Heart left ventricle (tissue), 16 donors: Measurements from ENCODE around the gene PRKAR1B. TPM values are rescaled to one million over a fixed set of nuclear protein-coding genes. Genes with fewer than 3 reads are reported as not detected.

ENCODE experiments used
- ATAC-seq, 4 donors: fragments of 200-7000 bp; cut with Tn5 transposase; one replicate each; pipeline ENCODE4 v1.9.1; 2020 to 2022; ENCODE audit warnings: moderate library complexity in 4 of 4, mild to moderate bottlenecking in 3 of 4, moderate number of reproducible peaks in 1 of 4
- DNase-seq, 5 donors: peaks; one replicate each; pipeline ENCODE4 v3.0.0-alpha.2; 2020
- H3K27ac ChIP-seq, 12 donors: fragments of 200-600 bp; sonication (generic) in 4 of 12; one replicate each; pipeline versions ENCODE4 v1.5.0 to v1.8.0; 2016 to 2022; ENCODE audit warnings: mild to moderate bottlenecking in 2 of 12
- H3K27me3 ChIP-seq, 9 donors: fragments of 200-600 bp; sonication (generic) in 2 of 9; one replicate each; pipeline versions ENCODE4 v1.5.1 to v1.8.0; 2016 to 2022; ENCODE audit warnings: mild to moderate bottlenecking in 3 of 9
- H3K36me3 ChIP-seq, 9 donors: fragments of 200-600 bp; sonication (generic) in 2 of 9; one replicate each; pipeline versions ENCODE4 v1.5.0 to v1.8.0; 2018 to 2022; ENCODE audit warnings: mild to moderate bottlenecking in 2 of 9
- H3K4me1 ChIP-seq, 12 donors: fragments of 200-600 bp; sonication (generic) in 4 of 12; one replicate each; pipeline versions ENCODE4 v1.5.0 to v1.8.0; 2016 to 2022; ENCODE audit warnings: mild to moderate bottlenecking in 3 of 12
- H3K4me3 ChIP-seq, 12 donors: fragments of 200-600 bp; sonication (generic) in 4 of 12; one replicate each; pipeline versions ENCODE4 v1.5.0 to v1.8.0; 2017 to 2022; ENCODE audit warnings: mild to moderate bottlenecking in 9 of 12, moderate library complexity in 4 of 12
- H3K9me3 ChIP-seq, 12 donors: fragments of 200-600 bp; sonication (generic) in 4 of 12; one replicate each; pipeline versions ENCODE4 v1.5.0 to v1.8.0; 2016 to 2022; ENCODE audit warnings: mild to moderate bottlenecking in 1 of 12
- POLR2A ChIP-seq, 2 donors: fragments of 450-650 bp; IDR thresholded peaks; one replicate each; pipeline ENCODE4 v1.6.1; 2017; ENCODE audit warnings: antibody characterized with exemption in 2 of 2, mild to moderate bottlenecking in 2 of 2, moderate library complexity in 2 of 2
- WGBS, 4 donors: extraction: QIAGEN DNeasy Blood & Tissue Kit in 2 of 4; methylation state at CpG; one replicate each; pipeline versions ENCODE4 v1.1.5 to v1.1.7; 2013 to 2018; 5-methylcytosine and 5-hydroxymethylcytosine counted together
- intact Hi-C, 10 donors: fragments of 100-400 bp; cut with DNase I; formaldehyde crosslinking; loops; one replicate each; pipeline versions ENCODE4 v1.11.1 to v1.14.2; 2022
- polyA plus RNA-seq, 2 donors: library from polyadenylated mRNA; stranded (reverse); fragments of 200-250 nt; gene quantifications; one replicate each; pipeline ENCODE4 v1.2.3, GENCODE V29; 2013
- total RNA-seq, 9 donors: library from RNA; depleted of rRNA in 2 of 9; stranded (reverse); fragments of >200 nt in 2 of 9; fragmentation: NEBNext Ultra II Directional in 3 of 9; extraction: Animal tissue kit (Norgen Biotek cat#: 25700) in 3 of 9; gene quantifications; one replicate each; pipeline versions ENCODE4 v1.1.0 to v1.2.4, GENCODE V29; 2016 to 2023
- TF ChIP-seq, protein P1 (sequence below), 12 donors: fragments of 200-600 bp; sonication (generic) in 4 of 12; IDR thresholded peaks; one replicate each; pipeline versions ENCODE4 v1.5.0 to v1.8.0; 2018 to 2022; ENCODE audit warnings: antibody characterized with exemption in 12 of 12, mild to moderate bottlenecking in 5 of 12
- donor health status: ischemic (EF 13 %, LVEDD 7.1; RV severe dilation, severe dysfunction).
- donor health status: healthy with polysubstance abuse.
- donor health status: DM: no; HTN: yes; CAD: no.
- donor health status: DM: no; HTN: no; CAD: no.
- donor health status: ischemic (EF 25% LVEDD 6.9; RV normal size, moderate dysfunction).
- donor health status: ischemic (EF 25% LVEDD 5.7; RV mildly dilated, moderate dysfunction).
- donor health status: healthy.
- donor health status: DM: yes; HTN: yes; CAD: no.
- donor health status: ischemic (EF 35%, LVEDD 5.7; RV mildly dilated, moderate dysfunction).
- donor health status: nonischemic (EF 11% LVEDD 7.7; RV severe dilation, severe dysfunction).
- donor health status: DM: yes; HTN: yes; CAD: no.
- donor health status: PGD.
- donor health status: ischemic (EF 29% LVEDD 5.4; RV normal size, mild dysfunction).
- donor health status: nonischemic (EF 23%, LVEDD 6.1; RV moderate dilation, normal function).

PRKAR1B gene
- total and polyA plus RNA-seq, 11 donors: 4.1 to 22.2 (median 17.9) TPM

DNA sequence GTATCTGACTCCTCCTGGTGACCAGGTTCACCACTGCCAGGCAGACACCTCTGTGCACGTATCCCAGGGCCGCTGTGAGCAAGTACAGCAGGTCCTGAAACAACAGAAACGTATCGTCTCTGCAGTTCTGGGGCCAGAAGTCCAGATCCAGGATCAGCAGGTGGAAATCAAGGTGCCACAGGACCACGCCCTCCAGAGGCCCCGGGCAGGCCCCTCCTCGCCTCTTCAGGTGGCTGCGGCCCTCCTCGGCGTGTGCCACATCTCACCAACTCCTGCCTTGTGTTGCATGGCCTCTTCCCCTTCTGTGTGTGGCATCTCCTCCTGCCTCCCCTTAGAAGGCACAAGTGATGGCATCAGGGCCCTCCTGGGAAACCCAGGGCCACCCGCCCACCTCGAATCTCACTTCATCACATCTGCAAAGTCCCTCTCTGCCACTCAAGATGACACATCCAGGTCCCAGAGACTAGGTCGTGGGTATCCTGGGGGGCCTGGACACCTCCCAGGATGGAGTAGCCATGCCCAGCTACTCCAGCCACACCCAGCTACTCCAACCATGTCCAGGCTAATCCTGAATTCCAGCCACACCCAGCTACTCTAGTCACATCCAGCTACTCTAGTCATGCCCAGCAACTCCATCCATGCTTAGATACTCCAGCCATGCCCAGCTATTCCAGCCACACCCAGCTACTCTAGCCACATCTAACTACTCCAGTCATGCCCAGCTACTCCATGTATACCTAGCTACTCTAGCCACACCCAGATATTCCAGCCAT is 53.2 kb downstream of the PRKAR1B start:
- TF ChIP-seq, protein P1, sequence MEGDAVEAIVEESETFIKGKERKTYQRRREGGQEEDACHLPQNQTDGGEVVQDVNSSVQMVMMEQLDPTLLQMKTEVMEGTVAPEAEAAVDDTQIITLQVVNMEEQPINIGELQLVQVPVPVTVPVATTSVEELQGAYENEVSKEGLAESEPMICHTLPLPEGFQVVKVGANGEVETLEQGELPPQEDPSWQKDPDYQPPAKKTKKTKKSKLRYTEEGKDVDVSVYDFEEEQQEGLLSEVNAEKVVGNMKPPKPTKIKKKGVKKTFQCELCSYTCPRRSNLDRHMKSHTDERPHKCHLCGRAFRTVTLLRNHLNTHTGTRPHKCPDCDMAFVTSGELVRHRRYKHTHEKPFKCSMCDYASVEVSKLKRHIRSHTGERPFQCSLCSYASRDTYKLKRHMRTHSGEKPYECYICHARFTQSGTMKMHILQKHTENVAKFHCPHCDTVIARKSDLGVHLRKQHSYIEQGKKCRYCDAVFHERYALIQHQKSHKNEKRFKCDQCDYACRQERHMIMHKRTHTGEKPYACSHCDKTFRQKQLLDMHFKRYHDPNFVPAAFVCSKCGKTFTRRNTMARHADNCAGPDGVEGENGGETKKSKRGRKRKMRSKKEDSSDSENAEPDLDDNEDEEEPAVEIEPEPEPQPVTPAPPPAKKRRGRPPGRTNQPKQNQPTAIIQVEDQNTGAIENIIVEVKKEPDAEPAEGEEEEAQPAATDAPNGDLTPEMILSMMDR (IDR thresholded peaks at IDR 0.05): no peak
- TF ChIP-seq POLR2A (IDR thresholded peaks at IDR 0.05): no peak
- 92 to 97% (median 95%) methylated on average over 13 of the region's 13 CpGs for WGBS, 4 donors
- peaks cover 0 to 7% (median 0%) of the 10 kb centered on the region in 12 donors for H3K4me1 ChIP-seq
- DNase-seq: no peak
- H3K9me3 ChIP-seq: peaks cover 0 to 3% (median 0%) of the 10 kb centered on the region in 12 donors
- intact Hi-C loops: no loop called here
- peak overlapping the region in 1 of 12 donors; percentile 82 for H3K27ac ChIP-seq
- H3K36me3 ChIP-seq: peaks cover 0 to 11% (median 0%) of the 10 kb centered on the region in 9 donors
- H3K27me3 ChIP-seq: no peaks in the 10 kb centered on the region
- H3K4me3 ChIP-seq: no peak overlapping the region
- ATAC-seq: no peak

DNA sequence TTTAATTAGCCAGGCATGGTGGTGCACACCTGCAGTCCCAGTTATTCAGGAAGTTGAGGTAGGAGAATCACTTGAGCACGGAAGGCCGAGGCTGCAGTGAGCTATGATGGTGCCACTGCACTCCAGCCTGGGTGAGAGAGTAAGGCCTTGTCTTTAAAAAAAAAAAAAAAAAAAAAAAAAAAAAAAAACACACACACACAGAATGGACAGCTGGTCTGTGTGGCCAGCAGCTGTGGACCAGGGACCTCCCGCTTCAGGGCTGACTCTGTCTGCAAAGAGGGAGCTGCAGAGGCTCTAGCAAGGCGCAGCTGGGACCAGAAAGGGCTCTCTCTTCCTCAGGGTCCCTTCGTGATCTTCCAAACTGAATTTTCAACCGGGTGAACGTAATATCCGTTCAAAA is 54.2 kb downstream of the PRKAR1B start:
- WGBS, 4 donors: 83 to 91% (median 88%) methylated on average over 8 of the region's 8 CpGs
- H3K36me3 ChIP-seq: peaks cover 0 to 10% (median 0%) of the 10 kb centered on the region in 9 donors
- peaks cover 0 to 17% (median 5%) of the 10 kb centered on the region in 12 donors for H3K4me1 ChIP-seq
- peaks cover 0 to 4% (median 0%) of the 10 kb centered on the region in 12 donors for H3K9me3 ChIP-seq
- ATAC-seq (no peak), DNase-seq (no peak)
- H3K27me3 ChIP-seq: no peaks in the 10 kb centered on the region
- intact Hi-C loops: no loop called here
- H3K4me3 ChIP-seq: no peak overlapping the region
- TF ChIP-seq, protein P1 (IDR thresholded peaks at IDR 0.05): no peak
- TF ChIP-seq POLR2A (IDR thresholded peaks at IDR 0.05): no peak
- peak overlapping the region in 1 of 12 donors; percentile 82 for H3K27ac ChIP-seq

DNA sequence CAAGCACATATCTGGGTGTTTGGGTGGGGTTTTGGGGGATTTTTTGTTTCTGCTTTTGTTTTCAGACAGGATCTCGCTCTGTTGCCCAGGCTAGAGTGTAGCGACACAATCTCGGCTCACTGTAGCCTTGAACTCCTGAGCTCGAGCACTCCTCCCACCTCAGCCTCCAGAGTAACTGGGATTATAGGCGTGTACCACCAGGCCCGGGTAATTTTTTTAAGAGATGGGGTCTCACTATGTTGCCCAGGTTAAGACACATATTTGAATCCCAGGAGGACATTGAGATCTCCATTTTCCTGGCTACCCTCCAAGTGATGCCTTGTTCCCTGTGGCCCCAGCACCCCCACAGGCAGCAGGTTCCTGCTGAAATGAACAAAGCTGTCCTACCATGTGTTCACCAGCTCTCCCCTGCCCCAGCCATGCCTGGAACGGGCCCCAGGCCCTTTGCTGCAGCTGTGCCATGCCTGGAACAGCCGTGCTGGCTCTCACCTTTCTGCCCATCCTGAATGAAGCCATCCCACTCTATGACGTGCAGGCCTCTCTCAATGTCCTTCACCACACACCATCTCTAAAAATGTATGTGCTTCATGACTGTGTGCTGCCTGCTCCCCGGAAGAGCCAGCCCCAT is 55.6 kb downstream of the PRKAR1B start:
- peaks cover 0 to 4% (median 0%) of the 10 kb centered on the region in 12 donors for H3K9me3 ChIP-seq
- H3K36me3 ChIP-seq: peaks cover 0 to 5% (median 0%) of the 10 kb centered on the region in 9 donors
- H3K4me3 ChIP-seq: no peak overlapping the region
- intact Hi-C loops: no loop called here
- no peaks in the 10 kb centered on the region for H3K27me3 ChIP-seq
- H3K4me1 ChIP-seq: peaks cover 0 to 24% (median 12%) of the 10 kb centered on the region in 12 donors
- WGBS, 4 donors: 92 to 99% (median 93%) methylated on average over 10 of the region's 10 CpGs
- DNase-seq (no peak), ATAC-seq (no peak)
- TF ChIP-seq, protein P1 (IDR thresholded peaks at IDR 0.05): no peak
- no peak for TF ChIP-seq POLR2A (IDR thresholded peaks at IDR 0.05)
- H3K27ac ChIP-seq: no peak overlapping the region
